ENCODE measurements around the gene ZBED2. TPM values are rescaled to one million over a fixed set of nuclear protein-coding genes. Genes with fewer than 3 reads are reported as not detected.

Gene ZBED2
- total RNA-seq, 1 experiment from 2014 or later, result 0.10 TPM

- Histone ChIP-seq H3K36me3 (ENCODE audit: control insufficient read depth, insufficient read depth, low read length) (no peaks in the 10 kb centered on the region), H3K9me3 (ENCODE audit: control insufficient read depth, insufficient read depth, low read depth, low read length) (no peaks in the 10 kb centered on the region), H3K27ac (ENCODE audit: low read length) (no peak overlapping the region), H3K4me1 (ENCODE audit: control insufficient read depth, insufficient read depth, low read length) (no peaks in the 10 kb centered on the region), H3K27me3 (ENCODE audit: control insufficient read depth, insufficient read depth, low read length) (no peaks in the 10 kb centered on the region), H3K4me3 (ENCODE audit: low read depth in 2 of 2, low read length in 2 of 2) (no peak overlapping the region)
- intact Hi-C loops (cut with micrococcal nuclease; ENCODE audit: unreplicated experiment), result no loop called here
- in situ Hi-C loops (cut with HindIII; ENCODE audit: low pct_unique_long_range_greater_than_20kb, low sequenced_read_pairs), result no loop called here
- no peak for TF ChIP-seq REST (IDR thresholded peaks at IDR 0.05; ENCODE audit: insufficient read depth in 1 of 2, low read depth in 2 of 2, low read length in 1 of 2)
- no peak for TF ChIP-seq SIN3A (IDR thresholded peaks at IDR 0.05; ENCODE audit: borderline replicate concordance, insufficient read depth, low read depth, low read length)
- TF ChIP-seq CTCF (IDR thresholded peaks at IDR 0.05), result no peak
- no peak for TF ChIP-seq POLR2AphosphoS5 (IDR thresholded peaks at IDR 0.05; ENCODE audit: low read depth, low read length)
- DNase-seq (ENCODE audit: low read depth, low spot score), result no peak
- ChIA-PET CTCF (no interaction called here), POLR2A (no interaction called here)
- no TSS peak for BruUV-seq (replicated peaks)
- no peak for ATAC-seq
Observed at GRCh38 chr3:111617912-111618601, 22.9 kb upstream of the ZBED2 start.

GRCh38 chr3:111617406-111617805 is 22.3 kb upstream of the ZBED2 start:
- in situ Hi-C loops (cut with HindIII; ENCODE audit: low pct_unique_long_range_greater_than_20kb, low sequenced_read_pairs) (no loop called here), intact Hi-C loops (cut with micrococcal nuclease; ENCODE audit: unreplicated experiment) (no loop called here)
- Histone ChIP-seq H3K4me3 (ENCODE audit: low read depth in 2 of 2, low read length in 2 of 2) (no peak overlapping the region), H3K9me3 (ENCODE audit: control insufficient read depth, insufficient read depth, low read depth, low read length) (no peaks in the 10 kb centered on the region), H3K4me1 (ENCODE audit: control insufficient read depth, insufficient read depth, low read length) (no peaks in the 10 kb centered on the region), H3K36me3 (ENCODE audit: control insufficient read depth, insufficient read depth, low read length) (no peaks in the 10 kb centered on the region), H3K27me3 (ENCODE audit: control insufficient read depth, insufficient read depth, low read length) (no peaks in the 10 kb centered on the region), H3K27ac (ENCODE audit: low read length) (no peak overlapping the region)
- ATAC-seq (no peak), DNase-seq (ENCODE audit: low read depth, low spot score) (no peak)
- POLR2A ChIA-PET, result no interaction called here
- TF ChIP-seq REST (IDR thresholded peaks at IDR 0.05; ENCODE audit: insufficient read depth in 1 of 2, low read depth in 2 of 2, low read length in 1 of 2), result no peak
- TF ChIP-seq CTCF (IDR thresholded peaks at IDR 0.05), result no peak
- no peak for TF ChIP-seq SIN3A (IDR thresholded peaks at IDR 0.05; ENCODE audit: borderline replicate concordance, insufficient read depth, low read depth, low read length)
- TF ChIP-seq POLR2AphosphoS5 (IDR thresholded peaks at IDR 0.05; ENCODE audit: low read depth, low read length), result no peak
- no peak for TF ChIP-seq TCF7L2 (IDR thresholded peaks at IDR 0.05; ENCODE audit: low read depth, low read length)
- CTCF ChIA-PET, result no interaction called here
- BruUV-seq (replicated peaks), result no TSS peak

Measured in Panc1 (cell line).